Transverse colon (tissue), 3 donors: ENCODE data around the gene TBC1D2B.

Source experiments
- CTCF ChIP-seq, 5 experiments: fragments of 200-600 bp in 3 of 5; fragments of 450-650 bp in 2 of 5; sonication (generic) in 3 of 5; IDR thresholded peaks; 1 replicate in 2 of 5; 2 replicates in 3 of 5; pipeline ENCODE4 v1.5.1; 2016 to 2017; ENCODE audit warnings: antibody characterized with exemption in 5 of 5, inconsistent platforms in 3 of 5, mild to moderate bottlenecking in 2 of 5, moderate library complexity in 1 of 5
- POLR2A ChIP-seq: fragments of 450-650 bp; IDR thresholded peaks from one replicate; pipeline ENCODE4 v1.6.1; 2016; ENCODE audit warnings: antibody characterized with exemption, mild to moderate bottlenecking, moderate library complexity

DNA sequence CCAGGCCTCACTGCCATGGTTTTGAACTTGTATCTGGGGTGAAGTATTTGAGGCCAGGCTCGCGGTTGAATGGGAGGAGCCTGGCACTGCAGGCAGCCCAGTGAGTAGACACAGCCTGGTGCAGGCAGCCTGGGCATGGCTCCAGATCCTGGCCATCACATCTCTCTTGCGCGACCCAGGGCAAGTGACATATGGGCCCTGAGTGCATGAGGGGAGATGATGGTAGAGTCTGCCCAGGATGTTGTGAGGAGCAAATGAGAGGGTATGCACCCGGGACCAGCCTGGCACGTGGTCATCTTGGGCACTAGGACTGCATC lies 103.5 kb downstream of the TBC1D2B start:
- no peak for TF ChIP-seq POLR2A
- no peak for TF ChIP-seq CTCF (IDR thresholded peaks at IDR 0.05)
